Measurements from ENCODE around the gene CNPY2. TPM values are rescaled to one million over a fixed set of nuclear protein-coding genes. Genes with fewer than 3 reads are reported as not detected.
A peak's percentile ranks its signal among the peaks of the same experiment; 100 is the strongest.
"Not testable (repeated sequence)": the region's sequence is repeated elsewhere in the genome, so short reads cannot be mapped to it uniquely, and the experiment has no call there.

The CNPY2 gene
- total RNA-seq, 1 donor from 2014 or later: 203 TPM

DNA sequence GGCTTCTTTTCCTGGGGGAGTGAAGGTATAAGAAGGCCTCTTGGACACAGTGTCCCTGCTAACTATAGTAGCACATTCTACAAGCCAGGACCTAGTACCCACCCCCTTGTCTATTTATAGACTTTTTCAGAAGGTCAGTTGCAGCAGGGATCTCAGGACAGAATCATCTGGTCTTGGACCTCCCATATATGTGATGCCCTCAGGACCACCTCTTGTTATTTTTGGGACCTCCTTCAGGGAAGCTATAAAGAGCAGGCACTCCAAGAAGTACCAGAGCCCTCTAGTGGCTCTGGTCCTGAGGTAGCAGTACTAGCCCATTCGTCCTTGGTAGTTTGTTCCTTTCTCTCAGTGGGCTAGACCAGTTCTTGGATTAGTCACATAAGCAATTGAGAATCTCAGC lies 44.8 kb downstream of the CNPY2 start:
- no peak overlapping the region for H3K27ac Mint-ChIP-seq (ENCODE audit: unreplicated experiment)
- peaks cover 2% of the 10 kb centered on the region for H3K27me3 Mint-ChIP-seq (ENCODE audit: unreplicated experiment)
- TF ChIP-seq, protein P1, sequence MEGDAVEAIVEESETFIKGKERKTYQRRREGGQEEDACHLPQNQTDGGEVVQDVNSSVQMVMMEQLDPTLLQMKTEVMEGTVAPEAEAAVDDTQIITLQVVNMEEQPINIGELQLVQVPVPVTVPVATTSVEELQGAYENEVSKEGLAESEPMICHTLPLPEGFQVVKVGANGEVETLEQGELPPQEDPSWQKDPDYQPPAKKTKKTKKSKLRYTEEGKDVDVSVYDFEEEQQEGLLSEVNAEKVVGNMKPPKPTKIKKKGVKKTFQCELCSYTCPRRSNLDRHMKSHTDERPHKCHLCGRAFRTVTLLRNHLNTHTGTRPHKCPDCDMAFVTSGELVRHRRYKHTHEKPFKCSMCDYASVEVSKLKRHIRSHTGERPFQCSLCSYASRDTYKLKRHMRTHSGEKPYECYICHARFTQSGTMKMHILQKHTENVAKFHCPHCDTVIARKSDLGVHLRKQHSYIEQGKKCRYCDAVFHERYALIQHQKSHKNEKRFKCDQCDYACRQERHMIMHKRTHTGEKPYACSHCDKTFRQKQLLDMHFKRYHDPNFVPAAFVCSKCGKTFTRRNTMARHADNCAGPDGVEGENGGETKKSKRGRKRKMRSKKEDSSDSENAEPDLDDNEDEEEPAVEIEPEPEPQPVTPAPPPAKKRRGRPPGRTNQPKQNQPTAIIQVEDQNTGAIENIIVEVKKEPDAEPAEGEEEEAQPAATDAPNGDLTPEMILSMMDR (IDR thresholded peaks at IDR 0.05; ENCODE audit: unreplicated experiment): no peak
- H3K4me3 Mint-ChIP-seq (ENCODE audit: unreplicated experiment): peak overlapping the region; percentile 12
- peaks cover 12% of the 10 kb centered on the region for H3K4me1 Mint-ChIP-seq (ENCODE audit: unreplicated experiment)
- peaks cover 42% of the 10 kb centered on the region for H3K36me3 Mint-ChIP-seq (ENCODE audit: low read depth, unreplicated experiment)
- no peak for DNase-seq (ENCODE audit: low spot score)
- H3K9me3 Mint-ChIP-seq (ENCODE audit: unreplicated experiment): no peaks in the 10 kb centered on the region

DNA sequence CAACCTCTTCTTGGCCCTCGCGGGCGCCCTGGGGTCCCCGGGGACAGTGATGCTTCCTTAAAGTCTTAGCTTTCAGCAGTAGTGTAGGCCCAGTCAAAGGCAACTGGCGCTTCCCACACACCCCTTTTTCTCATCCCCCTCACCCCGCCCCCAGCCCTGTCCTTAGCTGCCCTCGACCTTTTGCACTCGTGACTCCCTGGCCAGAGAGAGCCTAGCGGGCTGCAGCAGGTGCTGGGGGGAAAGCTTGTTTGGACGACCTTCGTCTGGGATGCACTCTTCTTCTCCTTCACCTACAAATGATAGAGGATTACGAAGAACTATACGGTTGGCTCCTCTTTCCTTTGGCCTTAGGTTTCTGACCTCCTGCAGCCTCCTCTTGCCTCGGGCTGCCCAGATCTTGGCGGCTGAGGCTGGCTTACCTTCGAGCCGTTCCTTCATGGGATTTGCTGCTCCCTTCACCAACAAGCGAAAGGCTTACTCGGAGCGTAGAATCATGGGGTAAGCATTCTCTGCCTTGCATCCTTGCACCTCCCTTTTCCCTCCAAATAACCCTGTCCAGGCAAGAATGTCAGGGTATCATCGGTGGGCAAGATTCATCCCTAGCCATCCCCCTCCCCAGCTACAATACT lies 48.2 kb downstream of the CNPY2 start:
- H3K27ac Mint-ChIP-seq (ENCODE audit: unreplicated experiment): peak overlapping the region; percentile 32
- peaks cover 2% of the 10 kb centered on the region for H3K27me3 Mint-ChIP-seq (ENCODE audit: unreplicated experiment)
- TF ChIP-seq, protein P1 (IDR thresholded peaks at IDR 0.05; ENCODE audit: unreplicated experiment): no peak
- peak overlapping the region; percentile 74 for H3K4me3 Mint-ChIP-seq (ENCODE audit: unreplicated experiment)
- H3K9me3 Mint-ChIP-seq (ENCODE audit: unreplicated experiment): no peaks in the 10 kb centered on the region
- H3K36me3 Mint-ChIP-seq (ENCODE audit: low read depth, unreplicated experiment): peaks cover 20% of the 10 kb centered on the region
- no peak for DNase-seq (ENCODE audit: low spot score)
- peaks cover 12% of the 10 kb centered on the region for H3K4me1 Mint-ChIP-seq (ENCODE audit: unreplicated experiment)

DNA sequence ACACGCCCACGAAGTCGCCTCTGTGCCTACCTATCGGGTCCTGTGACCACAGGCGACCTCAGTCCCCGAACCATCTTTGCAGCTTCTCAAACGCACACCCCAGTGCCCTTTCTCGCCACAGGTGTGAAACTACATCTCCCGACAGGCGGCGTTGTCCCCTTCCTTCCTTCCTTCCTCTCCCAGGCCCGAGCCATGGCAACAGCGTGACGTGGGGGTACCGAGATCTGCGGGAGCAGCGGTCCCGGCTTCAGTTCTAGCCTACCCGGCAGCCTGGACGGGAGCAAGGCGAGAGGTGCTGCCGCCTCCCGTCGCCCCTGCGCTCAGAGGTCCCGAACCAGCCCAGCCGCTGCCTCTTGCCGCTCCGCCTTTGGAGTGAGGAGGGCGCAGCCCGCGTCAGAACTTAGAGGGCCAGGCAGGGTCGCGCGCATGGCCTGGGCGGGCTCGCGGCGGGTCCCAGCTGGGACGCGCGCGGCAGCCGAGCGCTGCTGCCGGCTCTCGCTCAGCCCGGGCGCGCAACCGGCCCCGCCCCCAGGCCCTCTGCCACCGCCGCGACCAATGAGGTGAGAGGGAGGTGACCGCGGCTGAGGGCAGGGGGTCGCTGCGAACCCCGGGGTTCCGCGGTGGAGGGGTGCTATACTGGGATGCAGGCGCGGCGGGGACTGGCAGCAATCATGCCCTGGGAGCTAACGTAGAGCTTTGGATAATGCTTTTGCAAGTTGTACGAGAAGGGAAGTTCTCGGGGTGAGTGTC lies 48.9 kb downstream of the CNPY2 start, which contains the start of gene COQ10A:
TSS of gene COQ10A (plus strand) at position 250 of the 750 bp plus-strand sequence. CDS start at position 427, 177 bp downstream.
- peaks cover 2% of the 10 kb centered on the region for H3K27me3 Mint-ChIP-seq (ENCODE audit: unreplicated experiment)
- peak within 1 kb of the TSS; percentile 84 for H3K27ac Mint-ChIP-seq (ENCODE audit: unreplicated experiment)
- DNase-seq (ENCODE audit: low spot score): peak; percentile 86
- H3K4me1 Mint-ChIP-seq (ENCODE audit: unreplicated experiment): peaks cover 12% of the 10 kb centered on the region
- TF ChIP-seq, protein P1 (IDR thresholded peaks at IDR 0.05; ENCODE audit: unreplicated experiment): peak; percentile 59
- peaks cover 13% of the 10 kb centered on the region for H3K36me3 Mint-ChIP-seq (ENCODE audit: low read depth, unreplicated experiment)
- no peaks in the 10 kb centered on the region for H3K9me3 Mint-ChIP-seq (ENCODE audit: unreplicated experiment)
- peak within 1 kb of the TSS; percentile 94 for H3K4me3 Mint-ChIP-seq (ENCODE audit: unreplicated experiment)

DNA sequence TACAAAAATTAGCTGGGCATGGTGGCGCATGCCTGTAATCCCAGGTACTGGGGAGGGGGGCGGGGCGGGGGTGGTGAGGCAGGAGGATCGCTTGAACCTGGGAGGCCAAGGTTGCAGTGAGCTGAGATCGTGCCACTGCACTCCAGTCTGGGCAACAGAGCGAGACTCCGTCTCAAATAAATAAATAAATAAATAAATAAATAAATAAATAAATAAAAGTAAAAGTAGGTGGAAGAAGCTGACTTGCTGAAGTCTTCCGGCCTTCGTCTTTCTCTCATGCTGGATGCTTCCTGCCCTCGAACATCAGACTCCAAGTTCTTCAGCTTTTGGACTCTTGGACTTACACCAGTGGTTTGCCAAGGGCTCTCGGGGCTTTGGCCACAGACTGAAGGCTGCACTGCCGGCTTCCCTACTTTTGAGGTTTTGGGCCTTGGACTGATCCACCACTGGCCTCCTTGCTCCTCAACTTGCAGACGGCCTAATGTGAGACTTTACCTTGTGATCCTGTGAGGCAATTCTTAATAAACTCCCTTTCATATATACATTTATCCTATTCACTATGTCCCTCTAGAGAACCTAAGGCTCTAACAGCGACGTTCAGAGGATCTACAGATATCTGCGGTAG lies 49.6 kb downstream of the CNPY2 start:
- not testable (repeated sequence) for DNase-seq (ENCODE audit: low spot score); H3K36me3 Mint-ChIP-seq (ENCODE audit: low read depth, unreplicated experiment); H3K27me3 Mint-ChIP-seq (ENCODE audit: unreplicated experiment); H3K9me3 Mint-ChIP-seq (ENCODE audit: unreplicated experiment)
- H3K4me1 Mint-ChIP-seq (ENCODE audit: unreplicated experiment): peaks cover 12% of the 10 kb centered on the region
- peak overlapping the region; percentile 84 for H3K27ac Mint-ChIP-seq (ENCODE audit: unreplicated experiment)
- peak overlapping the region; percentile 94 for H3K4me3 Mint-ChIP-seq (ENCODE audit: unreplicated experiment)

DNA sequence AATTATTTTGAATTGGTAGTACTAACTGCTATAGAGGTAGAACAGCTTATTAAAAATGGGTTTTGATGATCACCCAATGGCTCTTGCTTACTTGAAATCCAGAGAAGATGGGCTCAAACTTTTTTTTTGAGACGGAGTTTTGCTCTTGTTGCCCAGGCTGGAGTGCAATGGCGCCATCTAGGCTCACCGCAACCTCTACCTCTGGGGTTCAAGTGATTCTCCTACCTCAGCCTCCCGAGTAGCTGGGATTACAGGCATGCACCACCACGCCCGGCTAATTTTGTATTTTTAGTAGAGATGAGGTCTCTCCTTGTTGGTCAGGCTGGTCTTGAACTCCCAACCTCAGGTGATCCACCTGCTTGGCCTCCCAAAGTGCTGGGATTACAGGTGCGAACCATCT lies 52.8 kb downstream of the CNPY2 start:
- H3K27me3 Mint-ChIP-seq (ENCODE audit: unreplicated experiment); H3K9me3 Mint-ChIP-seq (ENCODE audit: unreplicated experiment); DNase-seq (ENCODE audit: low spot score); H3K36me3 Mint-ChIP-seq (ENCODE audit: low read depth, unreplicated experiment); H3K4me3 Mint-ChIP-seq (ENCODE audit: unreplicated experiment); H3K27ac Mint-ChIP-seq (ENCODE audit: unreplicated experiment): not testable (repeated sequence)
- peaks cover 17% of the 10 kb centered on the region for H3K4me1 Mint-ChIP-seq (ENCODE audit: unreplicated experiment)
